H9 (cell line): ENCODE data around the gene RAB40B. TPM values are rescaled to one million over a fixed set of nuclear protein-coding genes. Genes with fewer than 3 reads are reported as not detected.

Experiments
- DNase-seq: peaks from one replicate; pipeline ENCODE4 v3.0.0-alpha.2; 2017
- H2AFZ ChIP-seq: one replicate; pipeline ENCODE4 v1.6.1; 2013; ENCODE audit warnings: mild to moderate bottlenecking, low read length, control low read depth, moderate library complexity
- H2AK5ac ChIP-seq: 2 replicates; pipeline ENCODE4 v1.6.1; 2013; ENCODE audit warnings: low read length, control low read depth, mixed read lengths; ENCODE audit not compliant: insufficient read length
- H2BK120ac ChIP-seq: one replicate; pipeline ENCODE4 v1.6.1; 2013; ENCODE audit warnings: low read depth, mild to moderate bottlenecking, low read length, control low read depth, inconsistent platforms; ENCODE audit not compliant: poor library complexity, severe bottlenecking
- H2BK12ac ChIP-seq: 2 replicates; pipeline ENCODE4 v1.6.1; 2013; ENCODE audit warnings: low read length, control low read depth, mixed read lengths, low read depth; ENCODE audit not compliant: insufficient read length
- H2BK15ac ChIP-seq: 2 replicates; pipeline ENCODE4 v1.6.1; 2013; ENCODE audit warnings: low read depth, low read length, control low read depth
- H2BK20ac ChIP-seq: one replicate; pipeline ENCODE4 v1.6.1; 2013; ENCODE audit warnings: low read depth, mild to moderate bottlenecking, low read length, control low read depth, inconsistent platforms; ENCODE audit not compliant: poor library complexity, severe bottlenecking
- H2BK5ac ChIP-seq: 2 replicates; pipeline ENCODE4 v1.6.1; 2013; ENCODE audit warnings: low read length, control low read depth, mixed read lengths; ENCODE audit not compliant: insufficient read length
- H3K14ac ChIP-seq: 2 replicates; pipeline ENCODE4 v1.6.1; 2013; ENCODE audit warnings: low read length, control low read depth; ENCODE audit not compliant: insufficient read depth
- H3K18ac ChIP-seq: 2 replicates; pipeline ENCODE4 v1.6.1; 2013; ENCODE audit warnings: low read depth, mild to moderate bottlenecking, mixed read lengths, low read length, control low read depth; ENCODE audit not compliant: insufficient read length
- H3K23ac ChIP-seq: 2 replicates; pipeline ENCODE4 v1.6.1; 2013; ENCODE audit warnings: low read length, control low read depth, mixed read lengths, low read depth; ENCODE audit not compliant: insufficient read length
- H3K23me2 ChIP-seq: 2 replicates; pipeline ENCODE4 v1.6.1; 2013; ENCODE audit warnings: low read depth, mild to moderate bottlenecking, mixed read lengths, low read length, control low read depth; ENCODE audit not compliant: insufficient read length, poor library complexity, severe bottlenecking
- H3K27ac ChIP-seq: 2 replicates; pipeline ENCODE4 v1.5.1; 2013; ENCODE audit warnings: low read length, control low read depth, mixed read lengths, low read depth; ENCODE audit not compliant: insufficient read length
- H3K27me3 ChIP-seq: 2 replicates; pipeline ENCODE4 v1.6.1; 2013; ENCODE audit warnings: low read length, control low read depth, inconsistent platforms; ENCODE audit not compliant: insufficient read depth
- H3K4ac ChIP-seq: 2 replicates; pipeline ENCODE4 v1.6.1; 2013; ENCODE audit warnings: low read depth, mild to moderate bottlenecking, control low read depth, inconsistent platforms, low read length, moderate library complexity
- H3K4me1 ChIP-seq: 2 replicates; pipeline ENCODE4 v1.6.1; 2013; ENCODE audit warnings: low read length, control low read depth, inconsistent platforms; ENCODE audit not compliant: insufficient read depth
- H3K4me2 ChIP-seq: 2 replicates; pipeline ENCODE4 v1.6.1; 2013; ENCODE audit warnings: low read length, control low read depth, mixed read lengths; ENCODE audit not compliant: insufficient read length, insufficient read depth
- H3K56ac ChIP-seq: 2 replicates; pipeline ENCODE4 v1.6.1; 2013; ENCODE audit warnings: low read depth, mild to moderate bottlenecking, mixed read lengths, low read length, control low read depth; ENCODE audit not compliant: insufficient read length
- H3K79me1 ChIP-seq: 2 replicates; pipeline ENCODE4 v1.6.1; 2013; ENCODE audit warnings: low read depth, mild to moderate bottlenecking, moderate library complexity, low read length, control low read depth, inconsistent platforms; ENCODE audit not compliant: insufficient read depth, poor library complexity, severe bottlenecking
- H3K79me2 ChIP-seq: 2 replicates; pipeline ENCODE4 v1.6.1; 2013; ENCODE audit warnings: low read length, control low read depth, inconsistent platforms; ENCODE audit not compliant: insufficient read depth
- H3K9ac ChIP-seq: 2 replicates; pipeline ENCODE4 v1.6.1; 2013; ENCODE audit warnings: low read length, control low read depth, mixed read lengths; ENCODE audit not compliant: insufficient read length; ENCODE audit errors: extremely low read depth
- H3K9me3 ChIP-seq: one replicate; pipeline ENCODE4 v1.6.1; 2013; ENCODE audit warnings: low read depth, low read length, inconsistent platforms; ENCODE audit not compliant: control insufficient read depth
- H3T11ph ChIP-seq: one replicate; pipeline ENCODE4 v1.6.1; 2013; ENCODE audit warnings: mild to moderate bottlenecking, low read length, control low read depth, inconsistent platforms
- H4K20me1 ChIP-seq: one replicate; pipeline ENCODE4 v1.6.1; 2013; ENCODE audit not compliant: control insufficient read depth, insufficient read length, insufficient read depth
- H4K5ac ChIP-seq: 2 replicates; pipeline ENCODE4 v1.6.1; 2013; ENCODE audit warnings: low read depth, mild to moderate bottlenecking, mixed read lengths, low read length, control low read depth; ENCODE audit not compliant: insufficient read length
- H4K8ac ChIP-seq: replicated peaks from 2 replicates; pipeline ENCODE4 v1.6.1; 2013; ENCODE audit warnings: low read length, control low read depth, mixed read lengths, low read depth; ENCODE audit not compliant: insufficient read length
- H4K91ac ChIP-seq: 2 replicates; pipeline ENCODE4 v1.6.1; 2013; ENCODE audit warnings: low read depth, mild to moderate bottlenecking, moderate library complexity, mixed read lengths, low read length, control low read depth; ENCODE audit not compliant: insufficient read length
- H3K27ac Mint-ChIP-seq, 3 experiments: 2 replicates in 2 of 3; 3 replicates in 1 of 3; pipeline ENCODE4 v1.8.0; 2020 to 2021; ENCODE audit warnings: mixed read lengths in 3 of 3, mild to moderate bottlenecking in 1 of 3, moderate library complexity in 1 of 3
- H3K27me3 Mint-ChIP-seq: 2 replicates; pipeline ENCODE4 v1.8.0; 2021; ENCODE audit warnings: low read depth, mild to moderate bottlenecking, moderate library complexity, mixed read lengths
- H3K36me3 Mint-ChIP-seq, 3 experiments: 2 replicates in 2 of 3; 3 replicates in 1 of 3; pipeline ENCODE4 v1.8.0; 2020 to 2021; ENCODE audit warnings: low read depth in 3 of 3, mixed read lengths in 3 of 3; ENCODE audit not compliant: insufficient read depth in 1 of 3
- H3K4me1 Mint-ChIP-seq, 2 experiments: 2 replicates each; pipeline ENCODE4 v1.8.0; 2020; ENCODE audit warnings: mixed read lengths in 2 of 2
- H3K4me3 Mint-ChIP-seq, 2 experiments: 2 replicates in 1 of 2; 3 replicates in 1 of 2; pipeline ENCODE4 v1.8.0; 2020 to 2021; ENCODE audit warnings: mild to moderate bottlenecking in 2 of 2, mixed read lengths in 2 of 2, moderate library complexity in 1 of 2
- H3K9me3 Mint-ChIP-seq, 2 experiments: 2 replicates in 1 of 2; 3 replicates in 1 of 2; pipeline ENCODE4 v1.8.0; 2020; ENCODE audit warnings: mild to moderate bottlenecking in 2 of 2, mixed read lengths in 2 of 2, moderate library complexity in 1 of 2
- CTCF ChIP-seq: fragments of 200-600 bp; sonication (generic); conservative IDR thresholded peaks from 3 replicates; pipeline ENCODE4 v1.8.0; 2021; ENCODE audit warnings: antibody characterized with exemption, mild to moderate bottlenecking
- WGBS: extraction: QIAGEN DNeasy Blood & Tissue Kit; methylation state at CpG from one replicate; pipeline ENCODE4 v1.1.7; 2013; ENCODE audit warnings: missing lambda C conversion rate, low lambda C conversion rate, mixed read lengths; ENCODE audit not compliant: insufficient read length; ENCODE audit errors: extremely low coverage; 5-methylcytosine and 5-hydroxymethylcytosine counted together
- total RNA-seq: library from RNA; stranded (reverse); gene quantifications from 2 replicates; pipeline ENCODE4 v1.2.1, GENCODE V29; 2021

The RAB40B gene
- total RNA-seq, 1 experiment from 2014 or later = 3.5 TPM

- Histone ChIP-seq H3K23me2 (peaks cover 10% of the 10 kb centered on the region), H3K4me1 (no peaks in the 10 kb centered on the region), H3K9me3 (no peaks in the 10 kb centered on the region), H4K91ac (no peak overlapping the region), H3K18ac (no peak overlapping the region), H4K5ac (no peak overlapping the region), H3K23ac (no peak overlapping the region), H3T11ph (no peak overlapping the region), H2BK15ac (no peak overlapping the region), H3K4ac (no peak overlapping the region), H2BK12ac (no peak overlapping the region), H3K4me2 (no peak overlapping the region), H4K20me1 (peaks cover 2% of the 10 kb centered on the region), H2BK120ac (no peak overlapping the region), H3K14ac (no peak overlapping the region), H2BK5ac (no peak overlapping the region), H2AFZ (no peak overlapping the region), H3K27ac (no peak overlapping the region), H3K9ac (no peak overlapping the region), H2AK5ac (no peak overlapping the region), H3K27me3 (no peaks in the 10 kb centered on the region; the same call in none of the 2 replicates), H3K56ac (no peak overlapping the region), H4K8ac (no peak overlapping the region), H3K79me1 (no peaks in the 10 kb centered on the region), H3K79me2 (0 out of 2 replicates have a peak, but pooled peaks cover 2% of the 10 kb centered on the region), H2BK20ac (no peak overlapping the region)
- Mint-ChIP-seq H3K9me3 (no peaks in the 10 kb centered on the region), H3K27ac (no peak overlapping the region), H3K4me1 (peaks cover 11% of the 10 kb centered on the region in 2 experiments), H3K27me3 (peaks cover 5% of the 10 kb centered on the region; the same call in 1 of the 2 replicates), H3K4me3 (no peak overlapping the region), H3K36me3 (peaks cover 11 to 42% (median 40%) of the 10 kb centered on the region in 3 experiments; a peak in 6 of 7 replicates)
- TF ChIP-seq CTCF = no peak
- DNase-seq = no peak
- no CpG with 5 or more reads among the region's 19 CpGs for WGBS
These were observed 21.7 kb upstream of the RAB40B start for GRCh38 chr17:82720204-82720603.
